GM21529 (cell line): Measurements from ENCODE around the gene SF3A1.

Experiments used
- ATAC-seq: cut with Tn5 transposase; IDR thresholded peaks from one replicate; pipeline ENCODE4 v1.9.1; 2021; ENCODE audit not compliant: unreplicated experiment

The SF3A1 gene

GRCh38 chr22:30305906-30306626 lies 50.6 kb downstream of the SF3A1 start:
- no peak for ATAC-seq

- ATAC-seq: peak; percentile 49
Measured at GRCh38 chr22:30305519-30305905, 51.2 kb downstream of the SF3A1 start.

GRCh38 chr22:30304495-30305244 lies 52.0 kb downstream of the SF3A1 start:
- no peak for ATAC-seq

GRCh38 chr22:30302810-30303138 lies 53.9 kb downstream of the SF3A1 start:
- ATAC-seq: no peak

GRCh38 chr22:30301995-30302809 lies 54.5 kb downstream of the SF3A1 start:
- ATAC-seq: no peak

GRCh38 chr22:30299322-30299721 lies 57.4 kb downstream of the SF3A1 start:
- ATAC-seq: no peak

GRCh38 chr22:30297991-30298701 lies 58.5 kb downstream of the SF3A1 start:
- ATAC-seq: no peak

GRCh38 chr22:30297276-30297990 lies 59.3 kb downstream of the SF3A1 start:
- no peak for ATAC-seq

GRCh38 chr22:30296833-30297232 lies 59.9 kb downstream of the SF3A1 start:
- ATAC-seq: no peak

- no peak for ATAC-seq
Measured at GRCh38 chr22:30296324-30296723, 60.4 kb downstream of the SF3A1 start.

GRCh38 chr22:30295576-30295975 lies 61.1 kb downstream of the SF3A1 start:
- no peak for ATAC-seq

GRCh38 chr22:30294830-30295229 lies 61.9 kb downstream of the SF3A1 start:
- no peak for ATAC-seq

- no peak for ATAC-seq
Measured at GRCh38 chr22:30294066-30294465, 62.6 kb downstream of the SF3A1 start.

- no peak for ATAC-seq
Measured at GRCh38 chr22:30293026-30293425, 63.7 kb downstream of the SF3A1 start.

- ATAC-seq: no peak
Measured at GRCh38 chr22:30292069-30292970, 64.4 kb downstream of the SF3A1 start.

- no peak for ATAC-seq
Measured at GRCh38 chr22:30291058-30291892, 65.4 kb downstream of the SF3A1 start.

- ATAC-seq: no peak
Measured at GRCh38 chr22:30290342-30291057, 66.2 kb downstream of the SF3A1 start.

- peak; percentile 21 for ATAC-seq
Measured at GRCh38 chr22:30289980-30290313, 66.7 kb downstream of the SF3A1 start.
